GM11168 (cell line): Measurements from ENCODE around the gene C17orf107.
"Not testable (repeated sequence)": the region's sequence is repeated elsewhere in the genome, so short reads cannot be mapped to it uniquely, and the experiment has no call there.

Source experiments
- in situ Hi-C: fragments of 300-500 bp; cut with MboI; formaldehyde crosslinking; loops from one replicate; pipeline ENCODE4 v1.12.0; 2022; ENCODE audit warnings: low sequenced_read_pairs; ENCODE audit not compliant: unreplicated experiment

C17orf107 gene

DNA sequence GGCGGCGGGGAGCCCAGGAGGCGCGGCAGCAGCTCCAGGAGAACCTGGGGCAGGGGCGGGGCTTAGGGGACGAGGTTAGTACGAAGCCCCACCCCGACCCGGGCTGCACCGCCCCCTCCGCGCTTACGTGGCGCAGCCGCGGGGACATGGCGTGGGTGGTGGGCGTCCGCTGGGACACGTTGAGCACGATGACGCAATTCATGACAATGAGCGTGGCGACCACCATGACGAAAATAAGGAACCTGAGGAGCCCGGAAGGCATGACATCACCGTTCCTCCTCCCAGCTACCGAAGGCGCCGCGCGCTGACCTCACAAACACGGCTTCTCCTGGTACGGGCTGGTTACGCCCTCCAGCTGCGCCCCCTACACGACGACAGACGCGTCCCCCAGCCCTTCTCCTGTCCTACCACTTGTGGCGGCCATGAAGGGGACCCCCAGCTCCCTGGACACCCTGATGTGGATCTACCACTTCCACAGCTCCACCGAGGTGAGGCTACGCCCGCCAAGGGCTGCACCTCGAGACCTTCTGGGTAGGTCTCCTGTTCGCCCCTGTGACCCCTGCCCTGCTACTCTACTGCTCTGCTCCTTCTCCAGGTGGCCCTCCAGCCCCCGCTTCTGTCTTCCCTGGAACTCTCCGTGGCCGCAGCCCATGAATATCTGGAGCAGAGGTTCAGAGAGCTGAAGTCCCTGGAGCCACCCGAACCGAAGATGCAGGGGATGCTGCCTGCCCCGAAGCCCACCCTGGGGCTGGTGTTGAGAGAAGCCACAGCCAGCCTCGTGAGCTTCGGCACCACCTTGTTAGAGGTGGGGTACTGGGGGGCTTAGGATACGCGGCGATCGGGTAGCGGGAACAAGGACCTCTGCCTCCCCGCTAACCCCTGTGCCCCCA, at the start of gene C17orf107:
Gene C17orf107 (plus strand): TSS at position 196 of the 890 bp plus-strand sequence. CDS start 227 bp downstream, at position 423.
- in situ Hi-C loops = no loop called here

DNA sequence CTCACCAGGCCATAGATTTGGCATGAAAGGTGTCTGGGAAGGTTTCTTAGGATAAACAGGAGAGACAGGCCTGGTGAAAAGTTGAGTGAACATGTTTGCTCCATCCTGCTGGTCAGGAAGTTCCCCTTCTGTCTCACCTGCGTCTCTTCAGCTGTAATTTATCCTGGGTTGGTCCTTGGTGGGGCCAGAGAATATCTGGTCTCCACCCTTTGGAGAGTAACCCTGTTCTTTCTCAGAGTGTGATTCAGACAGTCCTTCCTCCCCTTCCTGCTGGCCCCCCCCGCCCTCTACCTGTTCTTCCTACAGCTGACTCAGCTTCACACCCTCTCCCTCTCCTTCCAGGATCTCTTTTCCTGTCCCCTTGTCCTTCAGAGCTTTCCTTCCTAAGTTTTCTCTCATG, 49.1 kb upstream of the C17orf107 start:
- in situ Hi-C loops = no loop called here

GRCh38 chr17:4851084-4851483, 48.3 kb upstream of the C17orf107 start:
- in situ Hi-C loops = no loop called here

DNA sequence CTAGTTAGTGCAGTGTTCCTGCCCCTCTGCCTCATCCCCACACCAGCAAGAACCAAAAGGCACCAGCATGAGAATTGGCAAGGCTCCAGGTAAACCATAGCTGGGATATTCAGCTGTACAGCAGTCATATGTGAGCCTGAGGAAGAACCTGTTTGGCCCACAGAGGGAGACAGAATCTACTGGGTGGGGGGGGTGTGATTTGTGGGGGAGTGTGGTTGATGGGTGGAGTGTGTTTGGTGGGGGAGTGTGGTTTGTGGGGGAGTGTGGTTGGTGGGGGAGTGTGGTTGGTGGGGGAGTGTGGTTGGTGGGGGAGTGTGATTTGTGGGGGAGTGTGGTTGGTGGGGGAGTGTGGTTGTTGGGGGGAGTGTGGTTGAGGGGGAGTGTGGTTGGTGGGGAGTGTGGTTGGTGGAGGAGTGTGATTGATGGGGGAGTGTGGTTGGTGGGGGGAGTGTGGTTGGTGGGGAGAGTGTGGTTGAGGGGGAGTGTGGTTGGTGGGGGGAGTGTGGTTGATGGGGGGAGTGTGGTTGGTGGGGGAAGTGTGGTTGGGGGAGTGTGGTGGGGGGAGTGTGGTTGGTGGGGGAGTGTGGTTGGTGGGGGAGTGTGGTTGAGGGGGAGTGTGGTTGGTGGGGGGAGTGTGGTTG, 46.6 kb upstream of the C17orf107 start:
- in situ Hi-C loops = no loop called here

DNA sequence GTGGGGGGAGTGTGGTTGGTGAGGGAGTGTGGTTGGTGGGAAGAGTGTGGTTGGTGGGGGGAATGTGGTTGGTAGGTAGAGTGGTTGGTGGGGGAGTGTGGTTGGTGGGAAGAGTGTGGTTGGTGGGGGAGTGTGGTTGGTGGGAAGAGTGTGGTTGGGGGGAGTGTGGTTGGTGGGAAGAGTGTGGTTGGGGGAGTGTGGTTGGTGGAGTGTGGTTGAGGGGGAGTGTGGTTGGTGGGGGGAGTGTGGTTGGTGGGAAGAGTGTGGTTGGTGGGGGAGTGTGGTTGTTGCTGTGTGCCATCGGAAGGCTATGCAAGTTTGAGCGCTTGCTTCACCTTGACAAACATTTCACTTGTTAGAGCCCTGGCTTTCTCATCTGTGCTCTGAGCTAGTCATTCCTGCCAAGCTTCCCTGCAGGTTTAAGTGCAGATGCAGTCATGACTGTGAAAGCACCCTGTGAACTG, 46.1 kb upstream of the C17orf107 start:
- in situ Hi-C loops = no loop called here

GRCh38 chr17:4854111-4854681, 45.1 kb upstream of the C17orf107 start:
- in situ Hi-C loops = no loop called here

GRCh38 chr17:4856271-4856936, 42.9 kb upstream of the C17orf107 start:
- in situ Hi-C loops = no loop called here

DNA sequence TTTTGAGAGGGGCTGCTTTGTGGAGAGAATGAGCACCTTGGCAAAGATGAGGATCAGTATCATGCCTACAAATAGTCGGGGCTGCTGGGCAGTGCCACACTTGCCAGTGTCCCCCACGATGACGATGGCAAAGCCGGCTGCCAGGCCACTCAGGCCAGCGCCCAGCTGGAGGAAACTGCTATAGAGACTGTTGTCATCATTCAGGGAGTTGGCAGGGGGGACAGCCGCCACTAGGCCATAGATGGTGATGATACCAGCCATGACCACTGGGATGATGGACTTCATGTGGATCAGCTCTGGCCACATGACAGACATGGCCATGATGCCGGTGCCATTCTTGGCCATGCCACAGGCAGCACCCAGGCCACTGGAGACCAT, 42.4 kb upstream of the C17orf107 start:
- in situ Hi-C loops = no loop called here

GRCh38 chr17:4857347-4857746, 42.0 kb upstream of the C17orf107 start:
- in situ Hi-C loops = not testable (repeated sequence)

- in situ Hi-C loops = no loop called here
These were observed 41.1 kb upstream of the C17orf107 start for GRCh38 chr17:4858068-4858881.

- in situ Hi-C loops = no loop called here
These were observed 40.5 kb upstream of the C17orf107 start for GRCh38 chr17:4858882-4859260.

DNA sequence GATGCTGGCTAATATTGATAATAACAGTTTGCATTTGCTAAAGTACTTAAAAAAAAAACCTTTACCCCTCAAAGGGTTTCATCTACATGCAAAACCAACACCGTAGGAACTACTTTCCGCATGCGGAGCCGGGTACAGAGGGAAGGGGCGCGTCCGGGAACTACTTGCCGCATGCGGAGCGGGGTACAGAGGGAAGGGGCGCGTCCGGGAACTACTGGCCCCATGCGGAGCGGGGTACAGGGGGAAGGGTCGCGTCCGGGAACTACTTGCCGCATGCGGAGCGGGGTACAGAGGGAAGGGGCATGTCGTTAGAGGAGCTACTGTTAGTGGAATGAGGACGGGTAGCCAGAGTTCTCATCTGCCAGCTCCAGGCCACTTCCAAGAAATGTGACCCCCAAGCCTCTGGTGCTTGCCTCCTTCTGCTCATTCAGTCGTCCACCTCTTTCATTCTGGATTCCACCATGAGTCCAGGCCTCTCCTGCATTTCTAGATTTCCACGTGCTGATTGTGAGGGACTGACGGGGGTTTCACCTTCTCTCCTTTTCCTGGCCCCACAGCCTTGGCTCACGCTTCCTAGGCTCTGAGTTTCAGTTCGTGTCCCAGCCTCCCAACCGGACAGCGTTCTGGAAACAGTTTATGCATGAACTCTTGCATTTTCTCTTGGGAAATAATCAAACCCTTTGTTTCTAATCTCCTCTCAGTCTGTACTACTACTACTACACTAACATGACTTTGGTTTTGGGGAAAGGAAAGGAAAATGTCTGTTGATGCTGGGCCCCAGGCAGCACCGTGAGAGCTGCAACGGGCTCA, 39.3 kb upstream of the C17orf107 start:
- in situ Hi-C loops = no loop called here

- in situ Hi-C loops = no loop called here
These were observed 38.7 kb upstream of the C17orf107 start for GRCh38 chr17:4860651-4861050.

DNA sequence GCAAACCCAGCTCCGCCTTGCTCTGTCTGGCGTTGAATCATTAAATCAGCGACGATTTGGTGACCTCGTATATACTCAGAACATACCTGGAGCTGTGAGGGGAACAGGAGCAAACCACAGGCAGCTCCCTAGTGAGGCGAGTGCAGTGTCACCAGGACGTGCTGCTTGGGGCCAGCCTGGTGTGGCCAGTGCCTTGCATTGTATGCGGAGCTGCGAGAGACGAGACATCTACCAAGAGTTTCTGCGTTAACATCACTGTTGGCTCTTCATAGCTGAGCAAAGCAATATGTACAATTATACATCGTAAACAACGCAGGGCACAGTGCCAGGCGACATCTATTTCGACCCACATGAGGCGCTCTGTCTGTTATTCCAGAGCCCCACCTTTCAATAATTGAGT, 38.3 kb upstream of the C17orf107 start:
- in situ Hi-C loops = no loop called here

GRCh38 chr17:4862720-4863119, 36.6 kb upstream of the C17orf107 start:
- in situ Hi-C loops = no loop called here

- in situ Hi-C loops = no loop called here
These were observed 36.0 kb upstream of the C17orf107 start for GRCh38 chr17:4863321-4863720.

- in situ Hi-C loops = not testable (repeated sequence)
These were observed 31.8 kb upstream of the C17orf107 start for GRCh38 chr17:4867535-4867934.

DNA sequence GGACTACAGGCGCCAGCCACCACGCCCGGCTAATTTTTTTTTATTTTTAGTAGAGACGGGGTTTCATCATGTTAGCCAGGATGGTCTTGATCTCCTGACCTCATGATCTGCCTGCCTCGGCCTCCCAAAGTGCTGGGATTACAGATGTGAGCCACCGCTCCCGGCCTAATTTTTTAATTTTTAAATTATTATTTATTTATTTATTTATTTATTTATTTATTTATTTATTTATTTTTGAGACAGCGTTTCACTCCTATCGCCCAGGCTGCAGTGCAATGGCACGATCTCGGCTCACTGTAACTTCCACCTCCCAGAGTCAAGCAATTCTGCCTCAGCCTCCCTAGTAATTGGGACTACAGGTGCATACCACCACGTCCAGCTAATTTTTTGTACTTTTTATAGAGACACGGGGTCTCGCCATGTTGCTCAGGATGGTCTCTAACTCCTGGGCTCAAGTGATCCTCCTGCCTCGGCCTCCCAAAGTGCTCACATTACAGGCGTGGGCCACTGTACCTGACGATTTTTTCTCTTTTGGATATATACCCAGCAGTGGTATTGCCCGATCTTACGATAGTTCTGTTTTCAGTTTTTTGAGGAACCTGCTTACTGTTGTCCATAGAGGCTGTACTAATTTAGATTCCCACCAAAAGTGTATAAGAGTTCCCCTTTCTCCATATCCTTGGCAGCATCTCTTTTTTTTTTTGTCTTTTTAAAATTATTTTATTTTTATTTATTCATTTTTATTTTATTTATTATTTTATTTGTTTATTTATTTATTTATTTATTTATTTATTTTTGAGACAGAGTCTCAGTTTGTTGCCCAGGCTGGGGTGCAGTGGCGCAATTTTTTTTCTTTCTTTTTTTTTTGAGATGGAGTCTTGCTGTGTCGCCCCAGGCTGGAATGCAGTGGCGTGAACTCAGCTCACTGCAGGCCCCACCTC, 30.0 kb upstream of the C17orf107 start:
- in situ Hi-C loops = not testable (repeated sequence)
